ENCODE data around the gene CLCA2. TPM values are rescaled to one million over a fixed set of nuclear protein-coding genes. Genes with fewer than 3 reads are reported as not detected.

The CLCA2 gene
- total and polyA plus RNA-seq, 2 experiments from 2014 or later = not detected

- no peaks in the 10 kb centered on the region for H3K36me3 Mint-ChIP-seq (ENCODE audit: low read depth)
- H3K4me3 Mint-ChIP-seq = no peak overlapping the region
- Histone ChIP-seq H2AFZ (no peak overlapping the region), H3K4me1 (ENCODE audit: insufficient read depth) (no peaks in the 10 kb centered on the region), H3K79me2 (replicated peaks; ENCODE audit: insufficient read depth) (no peaks in the 10 kb centered on the region), H3K27me3 (ENCODE audit: insufficient read depth) (no peaks in the 10 kb centered on the region), H3K36me3 (ENCODE audit: insufficient read depth) (no peaks in the 10 kb centered on the region), H3F3A (replicated peaks; ENCODE audit: low read depth) (no peaks in the 10 kb centered on the region), H3K4me2 (no peak overlapping the region), H3K4me3 (no peak overlapping the region), H4K20me1 (replicated peaks; ENCODE audit: insufficient read depth) (no peaks in the 10 kb centered on the region), H3K9me2 (ENCODE audit: insufficient read depth) (no peaks in the 10 kb centered on the region), H3K27ac (ENCODE audit: low read depth) (no peak overlapping the region)
- TF ChIP-seq JUNB (IDR thresholded peaks at IDR 0.05; ENCODE audit: unreplicated experiment) = no peak
- no peak overlapping the region for H3K27ac Mint-ChIP-seq
- DNase-seq (ENCODE audit: low spot score) = no peak
- peaks cover 6% of the 10 kb centered on the region for H3K4me1 Mint-ChIP-seq
- no peaks in the 10 kb centered on the region for H3K27me3 Mint-ChIP-seq (ENCODE audit: insufficient read depth, low read depth, poor library complexity)
- ATAC-seq = no peak
- H3K9me3 Mint-ChIP-seq = no peaks in the 10 kb centered on the region
Measured at GRCh38 chr1:86471291-86471690, 47.3 kb downstream of the CLCA2 start.

- no peaks in the 10 kb centered on the region for H3K79me2 ChIP-seq (replicated peaks; ENCODE audit: insufficient read depth)
- no peaks in the 10 kb centered on the region for H3K9me2 ChIP-seq (ENCODE audit: insufficient read depth)
- H3K27me3 Mint-ChIP-seq (ENCODE audit: insufficient read depth, low read depth, poor library complexity) = no peaks in the 10 kb centered on the region
- no peak overlapping the region for H3K4me2 ChIP-seq
- ATAC-seq (peak; percentile 83), DNase-seq (ENCODE audit: low spot score) (peak; percentile 49)
- 0 out of 2 replicates have a peak overlapping the region, but pooled peaks have one; percentile 39 for H2AFZ ChIP-seq
- no peaks in the 10 kb centered on the region for H3K36me3 Mint-ChIP-seq (ENCODE audit: low read depth)
- H3F3A ChIP-seq (replicated peaks; ENCODE audit: low read depth) = no peaks in the 10 kb centered on the region
- no peak overlapping the region for H3K27ac ChIP-seq (ENCODE audit: low read depth)
- TF ChIP-seq STAT1 (IDR thresholded peaks at IDR 0.05; ENCODE audit: unreplicated experiment) (no peak), POLR2AphosphoS5 (IDR thresholded peaks at IDR 0.05; ENCODE audit: low read depth) (no peak), REST (IDR thresholded peaks at IDR 0.05; ENCODE audit: unreplicated experiment) (no peak), NANOG (IDR thresholded peaks at IDR 0.05; ENCODE audit: borderline replicate concordance) (no peak), CREB1 (CRISPR knock-in tag; IDR thresholded peaks at IDR 0.05; ENCODE audit: low read depth) (no peak), JUNB (IDR thresholded peaks at IDR 0.05; ENCODE audit: unreplicated experiment) (no peak), EZH2phosphoT487 (IDR thresholded peaks at IDR 0.05; ENCODE audit: unreplicated experiment) (no peak), ETS1 (IDR thresholded peaks at IDR 0.05) (no peak), ZNF114 (CRISPR knock-in tag; IDR thresholded peaks at IDR 0.05) (no peak)
- TF ChIP-seq, protein P1, sequence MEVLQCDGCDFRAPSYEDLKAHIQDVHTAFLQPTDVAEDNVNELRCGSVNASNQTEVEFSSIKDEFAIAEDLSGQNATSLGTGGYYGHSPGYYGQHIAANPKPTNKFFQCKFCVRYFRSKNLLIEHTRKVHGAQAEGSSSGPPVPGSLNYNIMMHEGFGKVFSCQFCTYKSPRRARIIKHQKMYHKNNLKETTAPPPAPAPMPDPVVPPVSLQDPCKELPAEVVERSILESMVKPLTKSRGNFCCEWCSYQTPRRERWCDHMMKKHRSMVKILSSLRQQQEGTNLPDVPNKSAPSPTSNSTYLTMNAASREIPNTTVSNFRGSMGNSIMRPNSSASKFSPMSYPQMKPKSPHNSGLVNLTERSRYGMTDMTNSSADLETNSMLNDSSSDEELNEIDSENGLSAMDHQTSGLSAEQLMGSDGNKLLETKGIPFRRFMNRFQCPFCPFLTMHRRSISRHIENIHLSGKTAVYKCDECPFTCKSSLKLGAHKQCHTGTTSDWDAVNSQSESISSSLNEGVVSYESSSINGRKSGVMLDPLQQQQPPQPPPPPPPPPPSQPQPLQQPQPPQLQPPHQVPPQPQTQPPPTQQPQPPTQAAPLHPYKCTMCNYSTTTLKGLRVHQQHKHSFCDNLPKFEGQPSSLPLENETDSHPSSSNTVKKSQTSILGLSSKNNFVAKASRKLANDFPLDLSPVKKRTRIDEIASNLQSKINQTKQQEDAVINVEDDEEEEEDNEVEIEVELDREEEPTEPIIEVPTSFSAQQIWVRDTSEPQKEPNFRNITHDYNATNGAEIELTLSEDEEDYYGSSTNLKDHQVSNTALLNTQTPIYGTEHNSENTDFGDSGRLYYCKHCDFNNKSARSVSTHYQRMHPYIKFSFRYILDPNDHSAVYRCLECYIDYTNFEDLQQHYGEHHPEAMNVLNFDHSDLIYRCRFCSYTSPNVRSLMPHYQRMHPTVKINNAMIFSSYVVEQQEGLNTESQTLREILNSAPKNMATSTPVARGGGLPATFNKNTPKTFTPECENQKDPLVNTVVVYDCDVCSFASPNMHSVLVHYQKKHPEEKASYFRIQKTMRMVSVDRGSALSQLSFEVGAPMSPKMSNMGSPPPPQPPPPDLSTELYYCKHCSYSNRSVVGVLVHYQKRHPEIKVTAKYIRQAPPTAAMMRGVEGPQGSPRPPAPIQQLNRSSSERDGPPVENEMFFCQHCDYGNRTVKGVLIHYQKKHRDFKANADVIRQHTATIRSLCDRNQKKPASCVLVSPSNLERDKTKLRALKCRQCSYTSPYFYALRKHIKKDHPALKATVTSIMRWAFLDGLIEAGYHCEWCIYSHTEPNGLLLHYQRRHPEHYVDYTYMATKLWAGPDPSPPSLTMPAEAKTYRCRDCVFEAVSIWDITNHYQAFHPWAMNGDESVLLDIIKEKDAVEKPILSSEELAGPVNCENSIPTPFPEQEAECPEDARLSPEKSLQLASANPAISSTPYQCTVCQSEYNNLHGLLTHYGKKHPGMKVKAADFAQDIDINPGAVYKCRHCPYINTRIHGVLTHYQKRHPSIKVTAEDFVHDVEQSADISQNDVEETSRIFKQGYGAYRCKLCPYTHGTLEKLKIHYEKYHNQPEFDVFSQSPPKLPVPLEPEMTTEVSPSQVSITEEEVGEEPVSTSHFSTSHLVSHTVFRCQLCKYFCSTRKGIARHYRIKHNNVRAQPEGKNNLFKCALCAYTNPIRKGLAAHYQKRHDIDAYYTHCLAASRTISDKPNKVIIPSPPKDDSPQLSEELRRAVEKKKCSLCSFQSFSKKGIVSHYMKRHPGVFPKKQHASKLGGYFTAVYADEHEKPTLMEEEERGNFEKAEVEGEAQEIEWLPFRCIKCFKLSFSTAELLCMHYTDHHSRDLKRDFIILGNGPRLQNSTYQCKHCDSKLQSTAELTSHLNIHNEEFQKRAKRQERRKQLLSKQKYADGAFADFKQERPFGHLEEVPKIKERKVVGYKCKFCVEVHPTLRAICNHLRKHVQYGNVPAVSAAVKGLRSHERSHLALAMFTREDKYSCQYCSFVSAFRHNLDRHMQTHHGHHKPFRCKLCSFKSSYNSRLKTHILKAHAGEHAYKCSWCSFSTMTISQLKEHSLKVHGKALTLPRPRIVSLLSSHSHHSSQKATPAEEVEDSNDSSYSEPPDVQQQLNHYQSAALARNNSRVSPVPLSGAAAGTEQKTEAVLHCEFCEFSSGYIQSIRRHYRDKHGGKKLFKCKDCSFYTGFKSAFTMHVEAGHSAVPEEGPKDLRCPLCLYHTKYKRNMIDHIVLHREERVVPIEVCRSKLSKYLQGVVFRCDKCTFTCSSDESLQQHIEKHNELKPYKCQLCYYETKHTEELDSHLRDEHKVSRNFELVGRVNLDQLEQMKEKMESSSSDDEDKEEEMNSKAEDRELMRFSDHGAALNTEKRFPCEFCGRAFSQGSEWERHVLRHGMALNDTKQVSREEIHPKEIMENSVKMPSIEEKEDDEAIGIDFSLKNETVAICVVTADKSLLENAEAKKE (CRISPR knock-in tag; IDR thresholded peaks at IDR 0.05) = no peak
- peaks cover 6% of the 10 kb centered on the region for H3K4me1 Mint-ChIP-seq
- H3K27me3 ChIP-seq (ENCODE audit: insufficient read depth) = no peaks in the 10 kb centered on the region
- no peaks in the 10 kb centered on the region for H3K9me3 Mint-ChIP-seq
- no peaks in the 10 kb centered on the region for H3K4me1 ChIP-seq (ENCODE audit: insufficient read depth)
- peak overlapping the region; percentile 54; the same call in 1 of the 2 replicates for H3K27ac Mint-ChIP-seq
- no peaks in the 10 kb centered on the region for H4K20me1 ChIP-seq (replicated peaks; ENCODE audit: insufficient read depth)
- H3K4me3 Mint-ChIP-seq = no peak overlapping the region
- H3K4me3 ChIP-seq = no peak overlapping the region
- H3K36me3 ChIP-seq (ENCODE audit: insufficient read depth) = no peaks in the 10 kb centered on the region
Measured at GRCh38 chr1:86472152-86472551, 48.2 kb downstream of the CLCA2 start.

Measured in GM23338 (cell line).